ENCODE results near the gene CCT5.

CCT5 gene

GRCh38 chr5:10249948-10250805, at the start of gene CCT5:
CCT5 (plus strand) TSS chr5:10250280; CDS start chr5:10250341, 61 bp downstream.
- peak; percentile 96 for DNase-seq

GRCh38 chr5:10201223-10201868, 48.7 kb upstream of the CCT5 start:
- no peak for DNase-seq

GRCh38 chr5:10202089-10202910, 47.8 kb upstream of the CCT5 start:
- no peak for DNase-seq

- no peak for DNase-seq
Observed at GRCh38 chr5:10209004-10209403, 41.1 kb upstream of the CCT5 start.

GRCh38 chr5:10213316-10213715, 36.8 kb upstream of the CCT5 start:
- DNase-seq = no peak

GRCh38 chr5:10214041-10214440, 36.0 kb upstream of the CCT5 start:
- no peak for DNase-seq

- DNase-seq = no peak
Observed at GRCh38 chr5:10215366-10215765, 34.7 kb upstream of the CCT5 start.

- DNase-seq = no peak
Observed at GRCh38 chr5:10216107-10216506, 34.0 kb upstream of the CCT5 start.

- DNase-seq = no peak
Observed at GRCh38 chr5:10218658-10219057, 31.4 kb upstream of the CCT5 start.

GRCh38 chr5:10219068-10219467, 31.0 kb upstream of the CCT5 start:
- DNase-seq = no peak

GRCh38 chr5:10220248-10220647, 29.8 kb upstream of the CCT5 start:
- DNase-seq = no peak

GRCh38 chr5:10222326-10222725, 27.8 kb upstream of the CCT5 start:
- DNase-seq = no peak

- no peak for DNase-seq
Observed at GRCh38 chr5:10227379-10227778, 22.7 kb upstream of the CCT5 start.

- no peak for DNase-seq
Observed at GRCh38 chr5:10228288-10228687, 21.8 kb upstream of the CCT5 start.

- DNase-seq = no peak
Observed at GRCh38 chr5:10229306-10230048, 20.6 kb upstream of the CCT5 start.

GRCh38 chr5:10232386-10232785, 17.7 kb upstream of the CCT5 start:
- DNase-seq = no peak

- DNase-seq = no peak
Observed at GRCh38 chr5:10233011-10233410, 17.1 kb upstream of the CCT5 start.

GRCh38 chr5:10233505-10233904, 16.6 kb upstream of the CCT5 start:
- no peak for DNase-seq

GRCh38 chr5:10235350-10235749, 14.7 kb upstream of the CCT5 start:
- no peak for DNase-seq

- no peak for DNase-seq
Observed at GRCh38 chr5:10243660-10244240, 6.3 kb upstream of the CCT5 start.

GRCh38 chr5:10244342-10244944, 5.6 kb upstream of the CCT5 start:
- no peak for DNase-seq

- DNase-seq = no peak
Observed at GRCh38 chr5:10246761-10247160, 3.3 kb upstream of the CCT5 start.

Measured in KG1 (cell line).